Gastroesophageal sphincter (tissue), 3 donors: Measurements from ENCODE around the gene IL23R.

ENCODE experiments used
- CTCF ChIP-seq, 4 experiments: fragments of 200-600 bp in 2 of 4; fragments of 450-650 bp in 2 of 4; sonication (generic) in 1 of 4; IDR thresholded peaks; one replicate each; pipeline ENCODE4 v1.5.1; 2017 to 2019; ENCODE audit warnings: antibody characterized with exemption in 4 of 4, mild to moderate bottlenecking in 2 of 4, moderate library complexity in 2 of 4
- POLR2A ChIP-seq, 2 donors: fragments of 450-650 bp; IDR thresholded peaks; one replicate each; pipeline ENCODE4 v1.6.1; 2017; ENCODE audit warnings: antibody characterized with exemption in 2 of 2, mild to moderate bottlenecking in 2 of 2, moderate library complexity in 1 of 2

GRCh38 chr1:67133177-67133576 is 33.1 kb upstream of the IL23R start:
- TF ChIP-seq POLR2A (IDR thresholded peaks at IDR 0.05), result no peak
- no peak for TF ChIP-seq CTCF (IDR thresholded peaks at IDR 0.05)
